T follicular helper cell (primary cell): ENCODE measurements around the gene EIF2B2.

Source experiments
- DNase-seq: peaks from one replicate; pipeline ENCODE4 v3.0.0-alpha.2; 2020; ENCODE audit warnings: low read depth
- total RNA-seq, 2 experiments: gene quantifications; one replicate each; lab custom pipeline; 2026; lab: John Stamatoyannopoulos, UW

The EIF2B2 gene
- total RNA-seq = 33.0 to 52.8 reads per million in 2 experiments

DNA sequence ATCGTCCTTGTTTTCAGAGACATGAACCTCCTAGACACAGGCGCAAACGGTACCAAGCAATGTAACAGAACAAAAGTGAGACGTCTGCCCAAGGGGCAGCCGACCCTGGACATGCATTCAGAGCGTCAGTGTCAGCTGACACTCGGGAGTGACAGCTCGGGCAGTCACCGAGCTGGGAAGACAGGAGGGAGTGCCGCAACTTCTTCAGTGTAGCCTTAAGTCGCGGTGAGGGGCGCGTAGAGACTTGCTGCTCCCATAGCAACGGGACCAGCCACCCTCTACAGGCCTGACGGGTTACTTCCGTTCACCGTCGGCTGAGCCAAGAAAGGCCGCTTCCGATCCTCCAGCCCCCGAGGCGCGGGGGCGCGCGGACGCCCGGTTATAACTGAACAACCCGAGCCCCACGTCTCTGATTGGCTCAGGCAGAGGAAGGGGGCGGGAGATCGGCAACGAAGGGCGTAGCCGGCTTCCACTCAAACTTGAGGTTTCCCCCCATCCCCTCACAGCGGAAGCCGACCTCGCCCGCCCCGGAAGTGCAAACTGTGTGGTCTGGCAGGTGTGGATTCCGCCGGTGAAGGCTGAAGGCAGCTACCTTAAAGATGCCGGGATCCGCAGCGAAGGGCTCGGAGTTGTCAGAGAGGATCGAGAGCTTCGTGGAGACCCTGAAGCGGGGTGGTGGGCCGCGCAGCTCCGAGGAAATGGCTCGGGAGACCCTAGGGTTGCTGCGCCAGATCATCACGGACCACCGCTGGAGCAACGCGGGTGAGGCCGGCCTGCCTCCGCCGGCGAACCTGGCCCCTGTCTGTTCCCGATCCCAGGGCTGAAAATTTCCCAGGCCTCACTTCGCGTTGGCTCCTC, at the start of gene EIF2B2:
Gene EIF2B2 (plus strand): TSS at position 530 of the 858 bp plus-strand sequence. CDS start 70 bp downstream, at position 600.
- peak; percentile 98 for DNase-seq

- no peak for DNase-seq
Observed at GRCh38 chr14:74953686-74954085, 49.0 kb upstream of the EIF2B2 start.

DNA sequence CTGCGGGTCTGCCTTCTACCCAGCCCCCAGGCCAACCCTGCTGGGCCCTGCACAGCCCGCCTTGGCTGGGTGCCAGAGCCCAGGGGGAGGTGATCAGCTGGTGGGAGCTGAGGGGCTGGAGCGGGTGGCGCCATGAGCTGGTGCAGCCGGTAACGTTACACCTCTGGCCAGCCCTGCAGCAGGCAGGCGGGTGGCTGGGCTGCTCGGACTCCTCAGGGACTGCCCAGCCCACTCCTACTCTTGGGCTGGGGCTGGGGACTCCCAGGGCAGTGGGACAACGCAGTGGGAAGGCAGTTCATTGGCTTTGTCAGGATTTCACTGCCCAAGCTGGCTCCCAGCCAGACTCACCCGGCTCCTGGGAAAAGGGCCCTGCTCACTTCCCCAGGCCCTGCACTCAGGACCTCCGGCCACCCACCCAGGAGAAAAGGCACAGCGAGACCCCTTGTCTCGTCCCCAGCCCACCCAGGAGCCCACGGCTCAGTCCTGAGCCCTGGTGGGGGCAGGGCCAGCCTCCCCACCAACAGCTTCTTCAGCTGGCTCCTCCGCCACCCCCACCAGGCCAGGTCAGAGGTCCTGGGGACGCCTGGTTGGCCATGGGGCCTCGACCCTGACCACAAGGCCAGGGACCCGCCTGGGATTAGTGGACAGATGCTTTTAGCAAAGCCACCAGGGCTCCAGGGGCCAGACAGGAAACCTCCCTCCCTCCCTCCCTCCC, 48.3 kb upstream of the EIF2B2 start:
- DNase-seq = no peak

- DNase-seq = no peak
Observed at GRCh38 chr14:74954947-74955228, 47.8 kb upstream of the EIF2B2 start.

DNA sequence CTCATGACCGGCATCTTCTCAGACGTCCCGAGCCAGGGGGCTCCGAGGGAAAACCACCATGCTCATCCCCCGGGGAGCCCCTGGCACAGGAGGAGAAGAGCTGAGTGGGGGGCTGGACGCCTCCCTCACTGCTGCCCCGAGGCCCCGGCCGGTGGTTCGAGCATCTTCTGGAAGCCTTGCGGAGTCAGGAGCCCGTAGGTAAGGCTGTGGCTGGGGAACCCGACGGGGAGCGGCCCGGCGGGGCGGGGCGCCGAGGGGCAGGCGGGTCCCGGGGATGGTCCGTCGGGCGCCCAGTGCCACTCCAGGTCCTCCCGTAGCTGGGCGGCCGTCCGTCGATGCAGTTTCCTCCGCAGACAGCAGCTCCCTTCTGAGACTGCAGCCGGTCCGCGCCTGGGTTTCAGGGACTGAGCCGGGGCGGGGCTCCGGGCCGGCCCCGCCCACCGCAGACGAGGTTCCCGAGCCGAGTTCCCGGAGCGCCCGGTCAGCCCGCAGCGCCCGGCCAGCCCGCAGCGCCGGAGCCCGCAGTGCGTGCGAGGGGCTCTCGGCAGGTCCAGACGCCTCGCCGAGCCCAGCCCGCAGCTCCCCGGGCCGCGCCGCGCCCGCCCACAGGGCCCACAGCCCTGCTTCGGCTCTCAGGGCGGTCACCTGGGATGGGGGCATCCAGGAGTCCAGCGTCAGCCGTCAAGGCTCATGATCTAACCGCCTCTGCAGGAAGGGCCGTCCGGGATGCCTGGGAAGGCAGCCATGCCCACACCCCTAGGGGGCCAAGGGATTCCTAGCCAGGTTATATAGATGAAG, 47.3 kb upstream of the EIF2B2 start, which contains the start of gene PGF:
Gene PGF (minus strand): TSS at position 369 of the 798 bp plus-strand sequence. CDS start 355 bp downstream, at position 14.
- no peak for DNase-seq

GRCh38 chr14:74956027-74956279, 46.8 kb upstream of the EIF2B2 start:
- DNase-seq = no peak

DNA sequence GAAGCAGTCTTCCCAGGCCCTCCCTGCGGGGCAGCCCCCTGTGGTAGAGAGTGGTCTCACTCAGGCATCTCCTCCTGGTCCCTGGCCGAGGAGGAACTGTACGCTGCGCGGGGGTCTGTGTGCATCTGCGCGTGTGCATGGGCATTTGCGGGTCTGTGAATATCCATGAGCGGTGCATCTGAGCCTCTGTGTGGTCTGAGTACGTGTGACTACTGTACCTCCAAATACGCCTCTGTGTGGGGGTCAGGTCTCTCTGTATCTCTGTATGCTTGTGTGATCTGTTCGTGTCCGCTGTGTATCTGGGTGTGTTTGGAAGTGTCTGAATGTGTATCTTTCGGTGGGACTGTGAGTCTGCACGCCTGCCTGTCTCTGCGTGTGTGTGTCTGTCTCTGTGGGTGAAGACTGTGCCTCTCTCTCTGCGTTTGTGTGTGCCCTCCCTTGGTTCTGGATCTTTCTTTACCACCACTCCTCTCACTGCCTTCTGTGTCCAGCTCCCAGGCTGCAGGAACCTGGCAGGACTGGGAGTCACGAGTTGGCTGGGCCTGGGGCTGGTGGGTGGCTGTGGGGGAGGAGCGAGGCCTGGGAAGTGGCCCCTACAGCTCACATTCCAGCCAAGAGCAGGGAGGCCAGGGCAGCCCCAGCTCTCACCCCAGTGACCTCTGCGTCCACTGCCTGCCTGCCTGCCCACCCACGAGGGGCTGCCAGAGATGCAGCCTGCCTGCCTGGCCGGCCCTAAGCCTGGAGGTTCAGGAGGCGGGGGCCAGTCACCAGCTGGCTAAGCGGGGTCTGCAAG, 46.2 kb upstream of the EIF2B2 start:
- no peak for DNase-seq

DNA sequence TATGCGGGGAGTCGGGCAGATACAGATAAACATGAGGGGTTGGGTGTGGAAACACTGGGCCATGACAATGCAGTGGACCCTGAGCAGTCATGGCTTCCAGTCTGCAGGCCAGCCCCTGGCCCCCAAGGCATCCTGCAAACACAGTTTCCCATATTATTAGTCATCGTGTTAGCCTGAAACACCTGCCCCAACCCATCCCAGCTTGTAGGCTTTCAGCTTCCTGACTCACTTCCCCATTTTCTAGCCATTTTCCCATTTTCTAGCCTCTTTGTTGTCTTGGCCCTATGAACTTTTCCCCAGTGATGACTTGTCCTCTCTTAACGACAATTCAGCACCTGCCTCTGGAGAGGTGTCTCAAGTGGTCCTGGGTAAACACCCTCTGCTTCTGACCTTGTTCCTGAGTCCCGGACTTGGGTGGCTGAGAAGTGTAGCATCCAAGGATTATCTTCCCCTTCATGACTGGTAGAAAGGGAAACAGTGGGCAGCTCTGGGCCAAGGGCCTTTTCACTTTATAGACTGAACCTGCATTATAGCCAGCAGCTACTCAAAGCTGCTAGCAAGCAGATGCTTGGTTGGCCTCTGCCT, 43.0 kb upstream of the EIF2B2 start:
- DNase-seq = no peak

GRCh38 chr14:74960736-74961135, 42.0 kb upstream of the EIF2B2 start:
- no peak for DNase-seq

DNA sequence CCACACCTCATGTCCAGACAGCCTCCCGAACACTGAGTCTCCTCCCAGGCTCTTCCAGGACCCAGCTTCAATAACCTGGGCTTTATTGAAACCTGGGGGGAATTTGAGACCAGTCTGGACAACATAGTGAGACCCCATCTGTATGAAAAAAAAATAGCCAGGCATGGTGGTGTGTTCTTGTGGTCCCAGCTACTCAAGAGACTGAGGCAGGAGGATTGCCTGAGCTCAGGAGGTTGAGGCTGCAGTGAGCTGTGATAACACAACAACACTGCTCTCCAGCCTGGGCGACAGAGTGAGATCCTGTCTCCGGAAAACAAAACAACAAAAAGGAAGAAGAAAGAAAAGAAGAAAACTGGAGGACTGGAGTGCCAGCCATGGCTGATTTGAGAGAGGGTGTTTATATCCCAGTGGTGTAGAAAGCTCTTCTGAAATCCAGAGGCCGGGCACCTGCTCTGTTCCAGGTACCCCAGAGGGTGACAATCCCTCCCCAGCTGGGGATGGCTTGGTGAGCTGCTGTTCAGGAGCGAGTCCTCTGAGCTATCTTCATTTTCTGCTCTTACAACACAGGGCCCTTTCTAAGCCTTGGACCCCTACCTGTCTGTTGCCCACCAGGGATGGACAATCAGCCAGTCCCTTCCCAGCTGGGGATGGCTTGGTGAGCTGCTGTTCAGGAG, 41.3 kb upstream of the EIF2B2 start:
- no peak for DNase-seq

DNA sequence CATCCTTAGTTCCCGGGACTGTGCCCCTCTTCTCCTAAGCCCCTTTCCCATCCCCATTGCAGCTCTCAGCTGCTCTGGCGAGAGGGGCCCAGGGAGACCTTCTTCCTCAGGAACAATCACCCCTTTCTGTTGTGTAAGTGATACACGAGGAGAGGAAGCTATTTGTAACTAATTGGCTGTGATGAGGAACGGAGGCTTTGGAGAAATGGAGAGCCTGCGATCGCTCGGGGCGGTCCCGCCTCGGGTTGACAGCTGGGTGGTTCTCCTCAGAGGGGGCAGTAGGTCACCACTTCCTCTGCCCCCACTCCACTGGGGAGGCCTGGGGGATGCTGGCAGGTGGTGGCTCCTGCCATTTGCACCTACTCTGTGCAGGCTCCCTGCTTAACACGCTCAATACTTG, 40.7 kb upstream of the EIF2B2 start:
- DNase-seq = no peak

GRCh38 chr14:74962493-74962892, 40.2 kb upstream of the EIF2B2 start:
- no peak for DNase-seq

DNA sequence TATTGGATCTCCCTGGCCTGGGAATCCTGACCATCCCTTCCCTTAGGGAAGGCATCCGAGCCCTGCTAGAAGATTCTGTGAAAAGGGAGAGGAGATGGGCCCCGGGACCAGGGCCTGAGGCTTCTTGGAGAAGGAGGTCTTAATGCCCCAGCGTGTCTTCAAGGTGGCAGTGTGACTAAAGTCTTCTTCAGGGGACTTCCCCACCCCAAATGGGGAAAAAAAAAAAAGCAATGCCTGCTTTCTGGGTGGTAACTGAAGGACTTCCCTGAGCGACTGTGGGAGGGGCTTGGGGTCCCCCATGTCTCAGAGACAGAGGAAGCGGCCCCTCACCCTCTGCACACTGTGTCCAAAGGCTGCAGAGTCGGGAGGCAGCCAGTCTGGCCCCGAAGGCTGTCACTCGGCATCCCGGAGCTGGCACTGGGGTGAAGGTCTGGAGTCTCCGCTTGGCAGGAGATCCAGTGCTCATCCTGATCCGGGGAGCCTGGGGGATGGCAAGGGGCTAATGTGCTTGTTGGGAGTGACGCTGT, 39.5 kb upstream of the EIF2B2 start:
- no peak for DNase-seq

GRCh38 chr14:74963705-74964271, 38.9 kb upstream of the EIF2B2 start:
- DNase-seq = no peak

- DNase-seq = no peak
Observed at GRCh38 chr14:74964787-74965485, 37.8 kb upstream of the EIF2B2 start.

DNA sequence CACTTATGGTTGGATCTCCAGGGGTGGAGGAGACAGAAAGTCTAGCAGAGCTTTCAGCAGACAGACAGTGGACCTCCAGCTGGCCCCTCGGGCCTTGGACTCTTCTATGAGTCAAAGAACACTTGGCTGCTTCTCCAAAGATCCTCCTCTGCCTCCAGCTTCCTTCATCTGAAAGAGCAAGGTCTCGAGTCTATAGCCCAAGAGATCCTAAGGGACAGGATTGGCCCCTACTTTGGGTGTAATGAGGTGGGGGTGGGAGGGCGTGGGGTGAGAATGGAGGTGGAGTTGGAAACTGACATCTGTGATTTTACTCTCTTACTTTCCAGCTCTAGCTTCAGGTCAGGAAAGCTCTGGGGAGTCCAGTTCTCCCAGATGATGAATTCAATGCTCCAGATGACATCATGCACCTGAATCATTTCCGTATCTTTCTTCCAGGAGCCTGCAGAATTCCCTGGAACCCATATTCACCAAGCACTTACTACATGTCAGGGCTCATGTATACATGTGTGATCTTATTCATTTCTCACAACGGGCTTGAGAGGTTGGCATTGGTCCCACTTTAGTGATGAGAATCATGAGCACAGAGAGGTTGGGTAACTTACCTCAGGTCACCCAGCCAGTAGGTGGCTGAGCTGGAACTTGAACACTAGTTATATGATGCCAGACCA, 37.1 kb upstream of the EIF2B2 start:
- no peak for DNase-seq

DNA sequence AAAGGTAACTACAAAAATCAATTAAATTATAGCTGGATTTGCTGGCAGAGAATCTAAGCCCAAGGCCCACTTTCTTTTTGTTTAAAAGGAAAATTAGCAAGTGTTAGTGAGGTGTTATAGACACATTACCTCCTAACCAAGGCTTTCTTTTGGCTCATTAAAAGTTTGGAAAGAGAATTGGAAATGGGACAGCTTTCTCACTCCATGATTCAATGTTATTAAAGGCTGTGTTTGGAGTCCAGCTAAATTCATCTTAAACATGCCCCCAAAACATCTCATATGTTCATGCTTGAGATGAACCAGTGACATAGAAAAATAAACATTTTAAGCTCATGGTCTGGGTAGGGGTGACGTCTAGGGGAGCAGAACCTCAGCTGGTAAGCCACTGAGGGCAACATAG, 33.9 kb upstream of the EIF2B2 start:
- no peak for DNase-seq

DNA sequence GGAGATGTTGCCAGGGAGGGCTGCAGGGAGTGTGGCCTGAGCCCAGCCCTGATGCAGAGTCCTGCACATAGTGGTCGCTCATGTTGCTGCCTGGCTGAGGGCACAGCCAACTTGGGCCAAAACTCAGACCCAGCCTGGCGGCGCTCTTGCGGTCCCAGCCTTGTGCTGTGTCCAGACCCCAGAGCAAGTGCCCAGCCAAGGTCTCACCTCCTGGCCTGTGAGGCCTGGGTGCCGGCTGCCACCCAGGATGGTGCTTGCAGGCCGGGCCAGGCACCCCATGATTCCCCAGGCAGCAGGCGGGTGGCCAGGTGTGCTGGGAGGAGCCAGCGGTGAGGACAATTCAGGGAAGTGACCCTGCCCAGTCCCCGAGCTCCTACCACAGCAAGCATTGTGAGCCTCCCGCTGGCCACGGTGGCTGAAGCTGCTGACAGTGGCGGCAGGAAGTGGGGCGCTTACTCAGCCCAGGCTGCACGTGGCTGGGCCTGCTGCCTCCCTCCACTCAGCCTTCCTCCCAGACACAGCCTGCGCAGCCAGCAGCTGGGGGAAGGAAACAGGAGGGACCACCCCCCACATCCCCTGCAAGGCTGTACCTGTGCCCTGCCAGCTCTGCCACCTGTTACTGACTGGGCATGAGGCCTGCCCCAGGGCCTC, 29.6 kb upstream of the EIF2B2 start:
- no peak for DNase-seq

GRCh38 chr14:74973905-74974363, 28.8 kb upstream of the EIF2B2 start:
- DNase-seq = no peak
